Body of pancreas (tissue), 4 donors: ENCODE measurements around the gene CTSK. TPM values are rescaled to one million over a fixed set of nuclear protein-coding genes. Genes with fewer than 3 reads are reported as not detected.

Source experiments
- ATAC-seq: fragments of 150-250 bp; one replicate; pipeline ENCODE4 v1.9.1; 2016
- DNase-seq, 4 donors: peaks; one replicate each; pipeline ENCODE4 v3.0.0-alpha.2; 2019
- H3K27ac ChIP-seq, 4 donors: fragments of 200-600 bp; sonication (generic); 1 replicate in 3 of 4; 2 replicates in 1 of 4; pipeline versions ENCODE4 v1.5.1 to v1.6.1; 2016 to 2019; ENCODE audit warnings: mild to moderate bottlenecking in 1 of 4, mixed read lengths in 1 of 4, moderate library complexity in 1 of 4
- H3K27me3 ChIP-seq, 2 donors: fragments of 200-600 bp; sonication (generic); one replicate each; pipeline ENCODE4 v1.6.0; 2016; ENCODE audit warnings: mild to moderate bottlenecking in 1 of 2
- H3K36me3 ChIP-seq, 2 donors: fragments of 200-600 bp; sonication (generic); replicated peaks in 1 of 2; 2 replicates each; pipeline ENCODE4 v1.5.1; 2016; ENCODE audit warnings: low read depth in 2 of 2; ENCODE audit not compliant: insufficient read depth in 1 of 2
- H3K4me1 ChIP-seq: fragments of 200-600 bp; sonication (generic); one replicate; pipeline ENCODE4 v1.6.0; 2016
- H3K4me3 ChIP-seq, 2 donors: fragments of 200-600 bp; sonication (generic); 1 replicate in 1 of 2; 2 replicates in 1 of 2; pipeline ENCODE4 v1.5.1; 2016 to 2019
- H3K9me3 ChIP-seq, 3 donors: fragments of 200-600 bp; sonication (generic); 1 replicate in 2 of 3; 2 replicates in 1 of 3; pipeline ENCODE4 v1.5.1; 2016
- CTCF ChIP-seq, 7 experiments: fragments of 450-650 bp in 4 of 7; fragments of 200-600 bp in 3 of 7; sonication (generic) in 3 of 7; IDR thresholded peaks; one replicate each; pipeline ENCODE4 v1.5.1; 2016 to 2019; ENCODE audit warnings: antibody characterized with exemption in 7 of 7
- POLR2A ChIP-seq, 3 donors: fragments of 450-650 bp; IDR thresholded peaks; one replicate each; pipeline ENCODE4 v1.6.1; 2016; ENCODE audit warnings: antibody characterized with exemption in 3 of 3, mild to moderate bottlenecking in 2 of 3
- WGBS, 2 donors: methylation state at CpG; one replicate each; pipeline ENCODE4 v1.1.5; 2017; 5-methylcytosine and 5-hydroxymethylcytosine counted together
- intact Hi-C: fragments of 100-400 bp; cut with DNase I; formaldehyde crosslinking; loops from one replicate; pipeline ENCODE4 v1.15.1; 2023
- total RNA-seq, 2 donors: library from RNA; depleted of rRNA; stranded (reverse); fragments of >200 nt; gene quantifications; one replicate each; pipeline ENCODE4 v1.1.0, GENCODE V29; 2016

The CTSK gene
- total RNA-seq, 2 donors from 2014 or later, result 11.9 to 18.4 TPM

GRCh38 chr1:150763018-150763417, 45.0 kb downstream of the CTSK start:
- H3K36me3 ChIP-seq, result no peaks in the 10 kb centered on the region
- intact Hi-C loops, result no loop called here
- no peaks in the 10 kb centered on the region for H3K4me1 ChIP-seq
- no peaks in the 10 kb centered on the region for H3K27me3 ChIP-seq
- H3K4me3 ChIP-seq, result no peak overlapping the region
- TF ChIP-seq CTCF (IDR thresholded peaks at IDR 0.05), result no peak
- no peak for TF ChIP-seq POLR2A (IDR thresholded peaks at IDR 0.05)
- no peak overlapping the region for H3K27ac ChIP-seq
- H3K9me3 ChIP-seq, result no peaks in the 10 kb centered on the region
- no peak for ATAC-seq
- WGBS, 2 donors, result 73 to 80% methylated on average over 3 of the region's 3 CpGs
- DNase-seq, result no peak

DNA sequence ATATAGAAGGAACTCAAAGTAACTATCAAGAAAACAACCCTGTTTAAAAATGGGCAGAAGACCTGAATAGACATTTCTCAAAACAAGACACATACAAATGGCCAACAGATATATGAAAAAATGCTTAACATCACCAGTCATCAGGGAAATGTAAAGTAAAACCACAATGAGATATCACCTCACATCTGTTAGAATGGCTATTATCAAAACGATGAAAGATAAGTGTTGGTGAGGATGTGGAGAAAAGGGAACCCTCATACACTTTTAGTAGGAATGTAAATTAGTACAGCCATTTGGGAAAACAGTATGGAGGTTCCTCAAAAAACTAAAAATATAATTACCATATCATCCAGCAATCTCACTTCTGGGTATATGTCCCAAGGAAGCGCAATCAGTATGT, 45.5 kb downstream of the CTSK start:
- Histone ChIP-seq H3K27ac (no peak overlapping the region), H3K36me3 (no peaks in the 10 kb centered on the region), H3K27me3 (no peaks in the 10 kb centered on the region), H3K4me1 (no peaks in the 10 kb centered on the region), H3K4me3 (no peak overlapping the region), H3K9me3 (no peaks in the 10 kb centered on the region)
- intact Hi-C loops, result no loop called here
- 77 to 89% methylated on average over 2 of the region's 2 CpGs for WGBS, 2 donors
- no peak for TF ChIP-seq CTCF (IDR thresholded peaks at IDR 0.05)
- TF ChIP-seq POLR2A (IDR thresholded peaks at IDR 0.05), result no peak
- DNase-seq (no peak), ATAC-seq (no peak)

GRCh38 chr1:150761801-150762200, 46.3 kb downstream of the CTSK start:
- DNase-seq (no peak), ATAC-seq (no peak)
- H3K27me3 ChIP-seq, result no peaks in the 10 kb centered on the region
- intact Hi-C loops, result no loop called here
- no peak overlapping the region for H3K27ac ChIP-seq
- H3K9me3 ChIP-seq, result no peaks in the 10 kb centered on the region
- H3K4me1 ChIP-seq, result no peaks in the 10 kb centered on the region
- no peak for TF ChIP-seq CTCF (IDR thresholded peaks at IDR 0.05)
- no peak for TF ChIP-seq POLR2A (IDR thresholded peaks at IDR 0.05)
- WGBS, 2 donors, result 89 to 91% methylated on average over 1 of the region's 1 CpG
- H3K4me3 ChIP-seq, result no peak overlapping the region
- no peaks in the 10 kb centered on the region for H3K36me3 ChIP-seq

DNA sequence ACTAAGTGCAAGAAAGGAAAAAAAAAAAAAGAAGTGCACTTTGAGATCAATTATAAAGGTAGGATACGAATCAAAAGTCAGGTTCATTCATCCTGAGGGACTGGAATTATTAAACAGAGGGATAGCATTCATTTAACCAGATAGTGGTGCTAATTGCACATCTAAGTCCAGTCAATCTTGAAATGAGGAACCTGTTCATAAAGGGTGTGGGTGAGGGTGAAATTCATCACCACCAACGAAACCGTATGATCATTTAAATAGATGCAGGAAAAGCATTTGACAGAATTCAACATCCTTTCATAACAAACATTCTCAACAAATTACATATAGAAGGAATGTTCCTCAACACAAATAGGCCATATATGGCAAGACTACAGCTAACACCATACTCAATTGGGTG, 48.0 kb downstream of the CTSK start:
- Histone ChIP-seq H3K4me1 (no peaks in the 10 kb centered on the region), H3K36me3 (peaks cover 0 to 2% of the 10 kb centered on the region in 2 donors), H3K4me3 (no peak overlapping the region), H3K27ac (no peak overlapping the region), H3K9me3 (no peaks in the 10 kb centered on the region), H3K27me3 (no peaks in the 10 kb centered on the region)
- TF ChIP-seq CTCF (IDR thresholded peaks at IDR 0.05) (no peak), POLR2A (IDR thresholded peaks at IDR 0.05) (no peak)
- ATAC-seq (no peak), DNase-seq (no peak)
- intact Hi-C loops, result no loop called here
- 68 to 83% methylated on average over 3 of the region's 3 CpGs for WGBS, 2 donors

DNA sequence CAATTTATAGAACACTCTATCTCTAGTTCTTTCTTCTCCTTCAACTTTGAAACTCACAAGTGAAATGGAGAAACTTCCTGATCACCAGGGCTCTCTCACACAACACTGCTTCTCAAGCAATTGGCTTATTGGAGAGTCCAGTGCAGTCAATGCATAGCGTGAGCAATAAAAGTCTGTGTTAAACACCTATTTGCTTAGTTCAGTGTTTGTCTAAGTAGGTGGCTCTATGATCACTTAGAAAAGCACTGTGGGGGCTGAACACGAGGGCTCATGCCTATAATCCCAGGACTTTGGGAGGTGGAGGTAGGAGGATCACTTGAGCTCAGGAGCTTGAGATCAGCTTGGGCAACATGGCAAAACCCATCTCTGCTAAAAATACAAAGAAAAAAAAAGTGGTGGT, 54.6 kb downstream of the CTSK start:
- intact Hi-C loops, result no loop called here
- no peak overlapping the region for H3K27ac ChIP-seq
- H3K27me3 ChIP-seq, result no peaks in the 10 kb centered on the region
- 81 to 93% methylated on average over 2 of the region's 2 CpGs for WGBS, 2 donors
- no peaks in the 10 kb centered on the region for H3K9me3 ChIP-seq
- H3K4me1 ChIP-seq, result no peaks in the 10 kb centered on the region
- TF ChIP-seq POLR2A (IDR thresholded peaks at IDR 0.05) (no peak), CTCF (IDR thresholded peaks at IDR 0.05) (no peak)
- H3K36me3 ChIP-seq, result peaks cover 0 to 2% of the 10 kb centered on the region in 2 donors
- no peak overlapping the region for H3K4me3 ChIP-seq
- ATAC-seq, result no peak
- no peak for DNase-seq
